Measurements from ENCODE around the gene PAGR1. TPM values are rescaled to one million over a fixed set of nuclear protein-coding genes. Genes with fewer than 3 reads are reported as not detected.

PAGR1 gene
- total and polyA plus RNA-seq, 9 of the 15 experiments (the other 6 are each of a cell fraction or from before 2014, with no cell fraction given), result 1.4 to 58.2 (median 16.8) TPM

GRCh38 chr16:29862884-29863668 is 47.1 kb downstream of the PAGR1 start, which contains the start of gene CDIPT (continued):
- TF ChIP-seq BRD4 (IDR thresholded peaks at IDR 0.05), result no peak
- TF ChIP-seq RHOXF2B (CRISPR knock-in tag; conservative IDR thresholded peaks at IDR 0.05), result no peak
- TF ChIP-seq, protein P1, sequence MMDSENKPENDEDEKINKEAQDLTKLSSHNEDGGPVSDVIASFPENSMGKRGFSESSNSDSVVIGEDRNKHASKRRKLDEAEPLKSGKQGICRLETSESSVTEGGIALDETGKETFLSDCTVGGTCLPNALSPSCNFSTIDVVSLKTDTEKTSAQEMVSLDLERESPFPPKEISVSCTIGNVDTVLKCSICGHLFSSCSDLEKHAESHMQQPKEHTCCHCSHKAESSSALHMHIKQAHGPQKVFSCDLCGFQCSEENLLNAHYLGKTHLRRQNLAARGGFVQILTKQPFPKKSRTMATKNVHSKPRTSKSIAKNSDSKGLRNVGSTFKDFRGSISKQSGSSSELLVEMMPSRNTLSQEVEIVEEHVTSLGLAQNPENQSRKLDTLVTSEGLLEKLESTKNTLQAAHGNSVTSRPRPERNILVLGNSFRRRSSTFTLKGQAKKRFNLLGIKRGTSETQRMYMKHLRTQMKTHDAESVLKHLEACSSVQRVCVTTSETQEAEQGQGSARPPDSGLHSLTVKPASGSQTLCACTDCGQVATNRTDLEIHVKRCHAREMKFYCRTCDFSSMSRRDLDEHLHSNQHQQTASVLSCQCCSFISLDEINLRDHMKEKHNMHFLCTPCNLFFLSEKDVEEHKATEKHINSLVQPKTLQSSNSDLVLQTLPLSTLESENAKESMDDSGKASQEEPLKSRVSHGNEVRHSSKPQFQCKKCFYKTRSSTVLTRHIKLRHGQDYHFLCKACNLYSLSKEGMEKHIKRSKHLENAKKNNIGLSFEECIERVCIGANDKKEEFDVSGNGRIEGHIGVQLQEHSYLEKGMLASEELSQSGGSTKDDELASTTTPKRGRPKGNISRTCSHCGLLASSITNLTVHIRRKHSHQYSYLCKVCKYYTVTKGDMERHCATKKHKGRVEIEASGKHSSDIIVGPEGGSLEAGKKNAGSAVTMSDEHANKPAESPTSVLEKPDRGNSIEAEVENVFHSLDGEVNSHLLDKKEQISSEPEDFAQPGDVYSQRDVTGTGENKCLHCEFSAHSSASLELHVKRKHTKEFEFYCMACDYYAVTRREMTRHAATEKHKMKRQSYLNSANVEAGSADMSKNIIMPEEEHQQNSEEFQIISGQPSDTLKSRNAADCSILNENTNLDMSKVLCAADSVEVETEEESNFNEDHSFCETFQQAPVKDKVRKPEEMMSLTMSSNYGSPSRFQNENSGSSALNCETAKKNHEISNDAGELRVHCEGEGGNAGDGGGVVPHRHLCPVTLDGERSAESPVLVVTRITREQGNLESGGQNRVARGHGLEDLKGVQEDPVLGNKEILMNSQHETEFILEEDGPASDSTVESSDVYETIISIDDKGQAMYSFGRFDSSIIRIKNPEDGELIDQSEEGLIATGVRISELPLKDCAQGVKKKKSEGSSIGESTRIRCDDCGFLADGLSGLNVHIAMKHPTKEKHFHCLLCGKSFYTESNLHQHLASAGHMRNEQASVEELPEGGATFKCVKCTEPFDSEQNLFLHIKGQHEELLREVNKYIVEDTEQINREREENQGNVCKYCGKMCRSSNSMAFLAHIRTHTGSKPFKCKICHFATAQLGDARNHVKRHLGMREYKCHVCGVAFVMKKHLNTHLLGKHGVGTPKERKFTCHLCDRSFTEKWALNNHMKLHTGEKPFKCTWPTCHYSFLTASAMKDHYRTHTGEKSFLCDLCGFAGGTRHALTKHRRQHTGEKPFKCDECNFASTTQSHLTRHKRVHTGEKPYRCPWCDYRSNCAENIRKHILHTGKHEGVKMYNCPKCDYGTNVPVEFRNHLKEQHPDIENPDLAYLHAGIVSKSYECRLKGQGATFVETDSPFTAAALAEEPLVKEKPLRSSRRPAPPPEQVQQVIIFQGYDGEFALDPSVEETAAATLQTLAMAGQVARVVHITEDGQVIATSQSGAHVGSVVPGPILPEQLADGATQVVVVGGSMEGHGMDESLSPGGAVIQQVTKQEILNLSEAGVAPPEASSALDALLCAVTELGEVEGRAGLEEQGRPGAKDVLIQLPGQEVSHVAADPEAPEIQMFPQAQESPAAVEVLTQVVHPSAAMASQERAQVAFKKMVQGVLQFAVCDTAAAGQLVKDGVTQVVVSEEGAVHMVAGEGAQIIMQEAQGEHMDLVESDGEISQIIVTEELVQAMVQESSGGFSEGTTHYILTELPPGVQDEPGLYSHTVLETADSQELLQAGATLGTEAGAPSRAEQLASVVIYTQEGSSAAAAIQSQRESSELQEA (IDR thresholded peaks at IDR 0.05; ENCODE audit: low read depth), result peak; percentile 74
- no peak for TF ChIP-seq TAL1 (IDR thresholded peaks at IDR 0.05)
- TF ChIP-seq ZNF668 (CRISPR knock-in tag; IDR thresholded peaks at IDR 0.05), result no peak
- no peak for TF ChIP-seq ETV5 (CRISPR knock-in tag; IDR thresholded peaks at IDR 0.05; ENCODE audit: low read depth)
- TF ChIP-seq MIER1 (IDR thresholded peaks at IDR 0.05; ENCODE audit: low read depth), result peak; percentile 81; the same call in 1 of the 2 replicates
- peak; percentile 99 for TF ChIP-seq SP2 (IDR thresholded peaks at IDR 0.05; ENCODE audit: extremely low read depth, low read depth, low read length, poor library complexity, severe bottlenecking)
- TF ChIP-seq SFPQ (IDR thresholded peaks at IDR 0.05; ENCODE audit: low read depth, low read length), result no peak
- TF ChIP-seq, protein P2, sequence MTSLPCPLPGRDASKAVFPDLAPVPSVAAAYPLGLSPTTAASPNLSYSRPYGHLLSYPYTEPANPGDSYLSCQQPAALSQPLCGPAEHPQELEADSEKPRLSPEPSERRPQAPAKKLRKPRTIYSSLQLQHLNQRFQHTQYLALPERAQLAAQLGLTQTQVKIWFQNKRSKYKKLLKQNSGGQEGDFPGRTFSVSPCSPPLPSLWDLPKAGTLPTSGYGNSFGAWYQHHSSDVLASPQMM (CRISPR knock-in tag; IDR thresholded peaks at IDR 0.05), result no peak
- TF ChIP-seq, protein P3, sequence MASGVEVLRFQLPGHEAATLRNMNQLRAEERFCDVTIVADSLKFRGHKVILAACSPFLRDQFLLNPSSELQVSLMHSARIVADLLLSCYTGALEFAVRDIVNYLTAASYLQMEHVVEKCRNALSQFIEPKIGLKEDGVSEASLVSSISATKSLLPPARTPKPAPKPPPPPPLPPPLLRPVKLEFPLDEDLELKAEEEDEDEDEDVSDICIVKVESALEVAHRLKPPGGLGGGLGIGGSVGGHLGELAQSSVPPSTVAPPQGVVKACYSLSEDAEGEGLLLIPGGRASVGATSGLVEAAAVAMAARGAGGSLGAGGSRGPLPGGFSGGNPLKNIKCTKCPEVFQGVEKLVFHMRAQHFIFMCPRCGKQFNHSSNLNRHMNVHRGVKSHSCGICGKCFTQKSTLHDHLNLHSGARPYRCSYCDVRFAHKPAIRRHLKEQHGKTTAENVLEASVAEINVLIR (CRISPR knock-in tag; IDR thresholded peaks at IDR 0.05), result peak; percentile 69; the same call in 1 of the 2 replicates
- no peak for TF ChIP-seq ARID2 (IDR thresholded peaks at IDR 0.05)
- peak; percentile 48 for TF ChIP-seq L3MBTL2 (IDR thresholded peaks at IDR 0.05)
- no peak for TF ChIP-seq THRAP3 (IDR thresholded peaks at IDR 0.05; ENCODE audit: borderline replicate concordance)
- peak; percentile 78 for TF ChIP-seq CEBPB (tag; IDR thresholded peaks at IDR 0.05)
- TF ChIP-seq HDAC2 (IDR thresholded peaks at IDR 0.05), result peak; percentile 91

All from K562 (cell line).